HG02623 (cell line): Measurements from ENCODE around the gene SGPL1.

Experiments
- ATAC-seq: cut with Tn5 transposase; IDR thresholded peaks from one replicate; pipeline ENCODE4 v1.9.1; 2021; ENCODE audit warnings: moderate library complexity; ENCODE audit not compliant: unreplicated experiment

Gene SGPL1

GRCh38 chr10:70780370-70780760 is 35.4 kb upstream of the SGPL1 start:
- no peak for ATAC-seq

DNA sequence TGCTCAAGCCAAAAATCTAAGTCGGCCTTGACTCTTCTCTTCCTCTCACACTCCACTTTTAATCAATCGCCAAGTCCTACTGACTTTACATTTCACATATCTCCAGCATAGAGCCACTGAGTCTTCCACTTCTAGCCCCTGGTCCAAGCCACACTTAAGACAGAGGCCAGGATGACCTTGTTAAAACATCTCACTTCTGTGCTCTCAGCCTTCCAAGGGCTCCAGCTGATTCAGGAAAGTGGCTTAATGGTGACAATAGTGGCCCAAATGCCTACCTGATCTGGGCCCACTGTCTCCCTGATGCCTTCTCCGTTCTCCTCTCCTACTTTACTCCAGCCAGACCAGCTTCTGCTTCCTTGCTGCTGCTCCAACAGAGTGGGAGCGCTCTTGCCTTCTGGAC is 35.0 kb upstream of the SGPL1 start:
- no peak for ATAC-seq

- ATAC-seq: no peak
These were observed 34.2 kb upstream of the SGPL1 start for GRCh38 chr10:70781461-70782051.

GRCh38 chr10:70782086-70782745 is 33.5 kb upstream of the SGPL1 start:
- no peak for ATAC-seq

DNA sequence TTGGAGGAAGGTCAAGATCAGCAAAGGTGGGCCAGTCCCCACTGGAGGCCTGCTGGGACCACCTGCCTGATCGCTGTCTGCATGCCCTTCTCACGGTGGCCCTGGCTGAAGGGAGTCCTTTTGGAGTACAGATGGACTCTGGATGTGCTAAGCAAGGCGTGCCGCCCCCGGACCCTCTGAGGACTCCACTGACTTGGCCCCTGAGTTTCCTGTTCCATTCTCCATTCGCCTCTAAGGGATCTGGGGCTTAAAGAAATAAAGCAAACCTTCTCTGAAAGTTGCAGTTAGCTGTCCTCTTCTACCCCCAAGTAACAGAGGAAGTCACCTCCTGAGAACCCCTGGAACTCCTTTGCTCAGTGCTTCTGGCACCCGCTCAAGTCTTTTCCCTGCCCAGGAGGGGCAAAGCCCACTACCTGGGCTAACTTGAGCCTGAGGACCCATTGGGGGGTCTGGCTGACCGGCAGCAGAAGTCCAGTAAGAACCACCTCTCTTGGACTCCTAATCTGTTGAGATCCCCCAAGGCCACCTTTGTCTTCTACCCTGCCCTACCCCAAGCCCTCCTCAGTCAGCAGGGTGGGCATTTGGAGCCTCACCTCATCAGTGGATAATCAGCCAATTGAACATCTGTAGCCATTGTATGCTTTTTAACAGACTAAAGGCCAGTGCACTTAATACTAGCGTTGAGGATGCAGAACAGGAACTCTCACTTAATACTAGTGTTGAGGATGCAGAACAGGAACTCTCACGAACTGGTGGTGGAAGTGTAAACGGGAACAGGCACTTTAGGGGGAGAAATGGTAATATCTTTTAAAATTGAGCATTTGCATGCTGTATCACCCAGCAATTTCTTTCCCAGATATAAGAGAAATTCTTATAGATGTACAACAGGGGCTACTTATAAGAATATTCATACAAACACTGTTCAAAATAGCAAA is 32.7 kb upstream of the SGPL1 start:
- ATAC-seq: no peak

DNA sequence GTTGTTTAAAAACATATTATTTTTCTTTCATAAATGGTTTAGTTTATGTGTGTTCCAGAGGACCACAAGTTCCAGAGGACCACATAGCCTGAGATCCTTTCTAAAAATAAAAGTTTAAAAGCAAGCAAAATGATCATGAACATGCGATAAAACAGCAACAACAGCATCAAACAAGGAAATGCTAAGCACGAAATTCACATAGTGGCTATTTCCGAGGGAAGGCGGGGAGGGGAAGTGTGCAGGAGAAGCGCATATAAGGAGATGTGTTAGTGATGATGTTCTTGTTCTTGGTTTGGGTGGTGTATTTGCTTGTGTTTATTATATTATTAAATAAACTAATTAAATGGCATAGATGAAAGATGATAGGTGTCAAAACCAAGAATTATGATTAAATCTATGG is 31.7 kb upstream of the SGPL1 start:
- ATAC-seq: no peak

GRCh38 chr10:70784471-70784870 is 31.3 kb upstream of the SGPL1 start:
- no peak for ATAC-seq

GRCh38 chr10:70785190-70785589 is 30.6 kb upstream of the SGPL1 start, which contains the start of gene TBATA:
TSS of gene TBATA (minus strand) at chr10:70785377. CDS start at chr10:70783379, 1,998 bp downstream.
- ATAC-seq: no peak

DNA sequence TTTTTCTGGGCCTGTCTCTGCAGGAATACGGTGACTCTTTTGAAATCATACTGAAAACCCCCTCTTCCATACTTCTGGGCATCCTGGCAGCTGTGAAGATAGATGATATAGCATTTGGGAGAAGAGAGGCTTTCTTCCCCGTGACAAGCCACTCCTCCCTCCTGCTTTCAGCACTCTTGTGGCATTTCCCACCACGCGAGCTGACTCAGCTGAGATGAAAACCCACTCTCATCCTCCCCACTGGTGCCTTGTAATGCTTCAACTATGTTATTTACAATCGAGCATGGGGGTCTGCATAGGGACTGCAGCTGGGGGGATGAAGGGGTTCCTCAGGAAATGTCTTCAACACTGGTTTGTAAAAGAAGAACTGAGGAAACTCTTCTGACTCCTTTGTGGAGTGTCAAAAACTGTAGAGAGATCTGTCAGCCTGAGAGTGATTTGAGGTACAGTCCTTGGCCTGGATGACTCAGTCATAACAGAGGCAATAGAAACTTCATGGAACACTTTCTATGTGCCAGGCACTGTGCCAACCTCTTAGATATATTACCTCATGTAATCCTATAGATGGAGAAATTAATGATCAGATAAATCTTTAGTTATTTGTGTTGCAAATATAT is 28.8 kb upstream of the SGPL1 start:
- ATAC-seq: no peak

DNA sequence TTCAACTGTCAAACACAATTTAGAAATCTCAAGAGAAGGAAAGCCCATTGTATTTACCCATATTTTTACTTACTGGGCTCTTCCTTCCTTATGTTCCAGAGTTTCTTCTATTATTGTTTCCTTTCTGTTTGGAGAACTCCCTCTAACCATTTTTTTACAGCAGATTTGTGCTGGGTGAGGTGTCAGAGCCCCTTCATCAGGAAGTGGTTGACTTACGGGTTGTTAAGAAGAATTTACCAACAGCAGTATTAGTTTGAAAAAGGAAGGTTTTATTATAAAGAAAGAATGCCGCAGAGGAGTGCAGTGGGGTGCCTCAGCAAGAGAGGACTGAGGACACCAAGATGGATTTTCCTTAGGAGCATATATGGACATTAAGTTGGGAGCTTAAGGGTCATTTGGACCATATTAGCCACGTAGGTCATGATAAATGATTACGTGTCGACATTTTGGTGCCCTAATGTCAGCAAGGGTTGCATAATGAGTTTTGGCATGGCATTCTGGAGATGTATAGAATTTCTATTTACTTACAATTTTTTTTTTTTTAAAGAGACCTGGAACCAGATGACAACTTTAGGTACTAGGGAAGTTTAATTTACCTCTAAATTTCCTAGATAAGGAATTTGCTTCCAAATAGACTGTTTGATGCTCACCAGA is 24.2 kb upstream of the SGPL1 start:
- ATAC-seq: no peak

DNA sequence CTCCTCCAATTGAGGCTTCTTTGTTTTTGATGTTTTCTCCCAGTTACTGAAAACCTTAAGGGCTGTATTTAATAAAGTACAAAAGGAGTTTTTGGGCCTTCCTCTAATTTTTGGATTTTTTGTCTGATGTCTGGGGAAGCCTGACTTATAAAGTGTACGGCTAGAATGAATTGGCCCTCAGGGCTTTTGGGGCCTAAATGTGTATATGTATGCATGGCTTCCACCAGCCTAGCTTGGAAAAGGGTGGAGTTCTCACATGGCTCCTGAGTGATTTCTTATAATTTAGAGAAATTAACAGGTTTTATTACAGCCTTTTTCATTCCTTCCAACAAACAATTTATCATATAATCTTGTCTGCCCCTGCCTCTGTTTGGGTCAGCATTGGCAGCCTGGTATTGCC is 20.1 kb upstream of the SGPL1 start:
- ATAC-seq: no peak

GRCh38 chr10:70797840-70798239 is 17.9 kb upstream of the SGPL1 start:
- no peak for ATAC-seq

DNA sequence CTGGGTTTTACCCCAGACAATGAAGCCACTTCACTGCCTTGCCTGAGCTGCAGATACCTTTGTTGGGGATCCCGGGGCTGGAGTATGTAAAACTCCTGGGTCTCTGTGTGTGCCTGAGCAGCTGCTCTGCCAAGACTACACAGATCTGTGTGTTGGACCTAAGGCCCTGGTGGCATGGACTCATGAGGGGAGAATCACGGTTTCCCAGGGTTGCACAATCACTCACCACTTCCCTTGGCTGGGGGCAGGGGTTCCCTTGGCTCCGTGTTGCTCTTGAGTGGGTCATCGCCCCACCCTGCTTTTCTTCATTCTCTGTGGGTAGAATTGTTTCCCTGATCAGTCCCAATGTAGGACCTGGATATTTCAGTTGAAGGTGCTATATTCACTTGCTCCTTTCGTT is 16.6 kb upstream of the SGPL1 start:
- no peak for ATAC-seq

GRCh38 chr10:70801854-70802253 is 13.9 kb upstream of the SGPL1 start:
- no peak for ATAC-seq

- no peak for ATAC-seq
These were observed 11.8 kb upstream of the SGPL1 start for GRCh38 chr10:70803775-70804420.

DNA sequence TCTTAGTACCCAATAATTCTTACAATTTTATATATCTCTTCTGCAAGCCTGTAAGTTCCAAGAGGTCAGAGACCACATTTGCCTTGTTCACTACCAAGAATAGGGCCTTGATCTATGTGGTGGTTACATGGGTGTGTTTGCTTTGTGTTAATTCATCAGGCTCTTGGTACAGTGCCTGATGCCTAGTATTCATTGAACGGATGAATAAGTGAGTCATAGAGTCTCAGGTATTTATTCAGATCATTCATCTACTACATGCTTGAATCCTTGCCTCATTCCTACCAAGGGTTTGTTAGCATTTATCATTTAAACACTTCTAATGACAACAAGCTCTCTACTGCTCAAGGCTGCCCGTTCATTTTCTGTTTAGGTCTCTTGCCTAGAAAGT is 11.3 kb upstream of the SGPL1 start:
- no peak for ATAC-seq

GRCh38 chr10:70805619-70806215 is 10.0 kb upstream of the SGPL1 start:
- ATAC-seq: no peak

DNA sequence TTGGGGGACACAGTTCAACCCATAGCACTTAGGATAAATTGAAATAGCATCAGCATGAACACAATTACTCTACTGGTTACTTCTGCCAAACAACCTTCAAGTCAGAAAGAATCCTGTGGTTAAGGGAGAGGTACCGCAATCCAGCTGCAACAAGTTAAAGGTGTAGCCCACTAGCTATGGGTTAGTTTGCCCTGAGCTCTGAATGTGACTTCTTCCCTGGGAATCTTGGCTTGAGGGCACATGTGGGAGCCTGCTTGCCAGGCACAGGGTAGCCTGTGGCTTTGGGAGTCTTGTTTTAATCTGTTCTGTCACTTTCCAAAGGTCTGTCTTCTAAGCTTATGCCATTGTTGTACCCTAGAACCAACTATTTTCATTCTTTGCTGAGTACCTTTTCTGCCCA is 8.9 kb upstream of the SGPL1 start:
- ATAC-seq: no peak

DNA sequence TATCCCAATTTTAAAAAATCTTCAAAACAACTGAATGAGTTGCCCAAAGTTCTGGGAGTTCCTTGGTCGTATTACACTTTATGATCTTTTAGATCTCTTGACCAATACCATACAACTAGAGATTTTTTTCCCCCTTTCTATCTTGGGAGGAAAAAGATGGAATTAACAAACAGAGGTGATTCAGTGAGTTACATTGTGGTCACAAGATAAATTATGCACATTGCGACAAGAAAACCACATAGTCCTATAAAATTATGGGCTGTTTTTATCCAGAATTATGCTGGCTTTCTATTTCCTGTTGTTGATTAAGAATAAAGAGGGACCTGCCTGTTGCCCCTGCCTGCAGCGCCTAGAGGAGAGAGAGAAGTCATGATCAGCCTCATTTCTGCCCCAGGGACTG is 8.2 kb upstream of the SGPL1 start:
- no peak for ATAC-seq

GRCh38 chr10:70809011-70809611 is 6.6 kb upstream of the SGPL1 start:
- no peak for ATAC-seq
